GM23248 (cell line): Measurements from ENCODE around the gene CUEDC2.

Experiments
- EZH2 ChIP-seq: fragments of 200-600 bp; sonication (generic); IDR thresholded peaks from 2 replicates; pipeline ENCODE4 v1.6.1; 2018; ENCODE audit warnings: antibody characterized with exemption, mild to moderate bottlenecking; ENCODE audit not compliant: insufficient read depth, poor library complexity, severe bottlenecking
- EZH2phosphoT487 ChIP-seq: fragments of 200-600 bp; sonication (generic); IDR thresholded peaks from 2 replicates; pipeline ENCODE4 v1.6.1; 2018; ENCODE audit warnings: antibody characterized with exemption, moderate library complexity, mild to moderate bottlenecking, low read depth; ENCODE audit not compliant: insufficient read depth

DNA sequence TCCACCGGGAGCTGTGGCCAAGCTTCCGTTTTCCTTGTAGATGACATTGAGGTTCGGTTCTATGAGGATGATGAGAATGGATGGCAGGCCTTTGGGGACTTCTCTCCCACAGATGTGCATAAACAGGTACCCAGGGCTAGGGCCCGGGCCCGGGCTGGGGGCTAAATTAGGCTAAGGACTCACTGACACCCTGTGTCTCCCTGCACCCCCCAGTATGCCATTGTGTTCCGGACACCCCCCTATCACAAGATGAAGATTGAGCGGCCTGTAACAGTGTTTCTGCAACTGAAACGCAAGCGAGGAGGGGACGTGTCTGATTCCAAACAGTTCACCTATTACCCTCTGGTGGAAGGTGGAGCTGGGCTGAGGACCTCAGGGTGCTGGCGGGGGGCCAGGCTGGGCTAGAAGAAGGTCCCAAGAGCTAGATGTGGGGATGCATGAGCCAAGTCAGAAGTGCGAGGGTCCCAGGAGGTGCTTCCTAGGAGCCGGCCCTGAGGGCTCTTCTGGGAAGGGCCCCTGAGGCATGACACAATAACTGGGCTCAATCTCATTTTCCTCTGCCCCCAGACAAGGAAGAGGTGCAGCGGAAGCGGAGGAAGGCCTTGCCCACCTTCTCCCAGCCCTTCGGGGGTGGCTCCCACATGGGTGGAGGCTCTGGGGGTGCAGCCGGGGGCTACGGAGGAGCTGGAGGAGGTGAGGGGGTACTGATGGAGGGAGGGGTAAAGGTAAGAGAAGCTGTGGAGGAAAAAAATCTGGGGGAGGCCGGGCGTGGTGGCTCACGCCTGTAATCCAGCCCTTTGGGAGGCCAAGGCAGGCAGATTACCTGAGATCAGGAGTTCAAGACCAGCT is 34.0 kb downstream of the CUEDC2 start:
- TF ChIP-seq EZH2 (no peak), EZH2phosphoT487 (no peak)
